ENCODE results near the gene HTR3B. TPM values are rescaled to one million over a fixed set of nuclear protein-coding genes. Genes with fewer than 3 reads are reported as not detected.

Gene HTR3B
- total RNA-seq, 1 experiment from 2014 or later = not detected

DNA sequence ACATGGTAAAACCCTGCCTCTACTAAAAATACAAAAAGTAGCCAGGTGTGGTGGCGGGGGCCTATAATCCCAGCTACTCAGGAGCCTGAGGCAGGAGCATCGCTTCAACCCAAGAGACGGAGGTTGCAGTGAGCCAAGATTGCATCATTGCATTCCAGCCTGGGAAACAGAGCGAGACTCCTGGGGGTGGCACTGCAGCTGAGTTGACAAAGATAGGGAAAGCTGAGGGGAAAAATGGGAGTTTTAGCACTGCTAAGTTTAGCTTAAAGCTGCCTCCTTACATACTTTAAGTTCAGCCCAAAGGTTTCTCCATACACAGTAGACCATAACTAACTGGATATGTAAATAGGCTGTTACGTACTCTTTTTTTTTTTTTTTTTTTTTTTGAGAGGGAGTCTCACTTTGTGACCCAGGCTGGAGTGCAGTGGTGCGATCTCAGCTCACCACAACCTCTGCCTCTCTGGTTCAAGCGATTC is 20.2 kb upstream of the HTR3B start:
- no peak overlapping the region for H3K18ac ChIP-seq (ENCODE audit: insufficient read length, low read depth, low read length)
- peaks cover 0 to 4% (median 0%) of the 10 kb centered on the region in 3 experiments; a peak in 3 of 7 replicates for H3K36me3 Mint-ChIP-seq (ENCODE audit: insufficient read depth in 1 of 3, low read depth in 3 of 3)
- H3K4me2 ChIP-seq (ENCODE audit: insufficient read depth, insufficient read length, low read length) = no peak overlapping the region
- no peak overlapping the region for H3K14ac ChIP-seq (ENCODE audit: insufficient read depth, low read length)
- peaks cover 14 to 16% of the 10 kb centered on the region in 2 experiments for H3K4me1 Mint-ChIP-seq
- H2AK5ac ChIP-seq (ENCODE audit: insufficient read length, low read length) = no peak overlapping the region
- H3K9me3 ChIP-seq (ENCODE audit: control insufficient read depth, low read depth, low read length) = no peaks in the 10 kb centered on the region
- no peak overlapping the region for H3K4me3 Mint-ChIP-seq
- no peak overlapping the region for H3T11ph ChIP-seq (ENCODE audit: low read length)
- H2AFZ ChIP-seq (ENCODE audit: low read length) = no peak overlapping the region
- no peak overlapping the region for H2BK12ac ChIP-seq (ENCODE audit: insufficient read length, low read depth, low read length)
- H3K27me3 ChIP-seq (ENCODE audit: insufficient read depth, low read length) = no peaks in the 10 kb centered on the region
- H2BK120ac ChIP-seq (ENCODE audit: low read depth, low read length, poor library complexity, severe bottlenecking) = no peak overlapping the region
- no peak overlapping the region for H2BK20ac ChIP-seq (ENCODE audit: low read depth, low read length, poor library complexity, severe bottlenecking)
- H3K79me1 ChIP-seq (ENCODE audit: insufficient read depth, low read depth, low read length, poor library complexity, severe bottlenecking) = no peaks in the 10 kb centered on the region
- no peak overlapping the region for H4K5ac ChIP-seq (ENCODE audit: insufficient read length, low read depth, low read length)
- H3K27ac Mint-ChIP-seq = peak overlapping the region; percentile 83 to 89 (median 89); a peak in 6 of 7 replicates
- H4K91ac ChIP-seq (ENCODE audit: insufficient read length, low read depth, low read length) = no peak overlapping the region
- H3K4me1 ChIP-seq (ENCODE audit: insufficient read depth, low read length) = no peaks in the 10 kb centered on the region
- H3K56ac ChIP-seq (ENCODE audit: insufficient read length, low read depth, low read length) = no peak overlapping the region
- WGBS (ENCODE audit: extremely low coverage, insufficient read length, low lambda C conversion rate) = no CpG with 5 or more reads among the region's 7 CpGs
- no peak overlapping the region for H3K27ac ChIP-seq (ENCODE audit: insufficient read length, low read depth, low read length)
- no peak overlapping the region for H4K8ac ChIP-seq (replicated peaks; ENCODE audit: insufficient read length, low read depth, low read length)
- H3K27me3 Mint-ChIP-seq (ENCODE audit: low read depth) = no peaks in the 10 kb centered on the region
- peaks cover 4 to 8% of the 10 kb centered on the region in 2 experiments; a peak in 1 of 5 replicates for H3K9me3 Mint-ChIP-seq
- no peak overlapping the region for H3K23ac ChIP-seq (ENCODE audit: insufficient read length, low read depth, low read length)
- TF ChIP-seq, protein P1, sequence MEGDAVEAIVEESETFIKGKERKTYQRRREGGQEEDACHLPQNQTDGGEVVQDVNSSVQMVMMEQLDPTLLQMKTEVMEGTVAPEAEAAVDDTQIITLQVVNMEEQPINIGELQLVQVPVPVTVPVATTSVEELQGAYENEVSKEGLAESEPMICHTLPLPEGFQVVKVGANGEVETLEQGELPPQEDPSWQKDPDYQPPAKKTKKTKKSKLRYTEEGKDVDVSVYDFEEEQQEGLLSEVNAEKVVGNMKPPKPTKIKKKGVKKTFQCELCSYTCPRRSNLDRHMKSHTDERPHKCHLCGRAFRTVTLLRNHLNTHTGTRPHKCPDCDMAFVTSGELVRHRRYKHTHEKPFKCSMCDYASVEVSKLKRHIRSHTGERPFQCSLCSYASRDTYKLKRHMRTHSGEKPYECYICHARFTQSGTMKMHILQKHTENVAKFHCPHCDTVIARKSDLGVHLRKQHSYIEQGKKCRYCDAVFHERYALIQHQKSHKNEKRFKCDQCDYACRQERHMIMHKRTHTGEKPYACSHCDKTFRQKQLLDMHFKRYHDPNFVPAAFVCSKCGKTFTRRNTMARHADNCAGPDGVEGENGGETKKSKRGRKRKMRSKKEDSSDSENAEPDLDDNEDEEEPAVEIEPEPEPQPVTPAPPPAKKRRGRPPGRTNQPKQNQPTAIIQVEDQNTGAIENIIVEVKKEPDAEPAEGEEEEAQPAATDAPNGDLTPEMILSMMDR (conservative IDR thresholded peaks at IDR 0.05) = no peak
- peak; percentile 67 for DNase-seq
- no peak overlapping the region for H3K9ac ChIP-seq (ENCODE audit: extremely low read depth, insufficient read length, low read length)
- H3K79me2 ChIP-seq (ENCODE audit: insufficient read depth, low read length) = no peaks in the 10 kb centered on the region
- no peak overlapping the region for H2BK15ac ChIP-seq (ENCODE audit: low read depth, low read length)
- no peaks in the 10 kb centered on the region for H3K23me2 ChIP-seq (ENCODE audit: insufficient read length, low read depth, low read length, poor library complexity, severe bottlenecking)
- no peak overlapping the region for H3K4ac ChIP-seq (ENCODE audit: low read depth, low read length)
- H2BK5ac ChIP-seq (ENCODE audit: insufficient read length, low read length) = no peak overlapping the region
- no peaks in the 10 kb centered on the region for H4K20me1 ChIP-seq (ENCODE audit: control insufficient read depth, insufficient read depth, insufficient read length)
